HG03520 (cell line): Measurements from ENCODE around the gene PTCD2.

Experiments
- ATAC-seq: cut with Tn5 transposase; IDR thresholded peaks from one replicate; pipeline ENCODE4 v1.9.1; 2021; ENCODE audit warnings: mild to moderate bottlenecking, moderate library complexity; ENCODE audit not compliant: unreplicated experiment

Gene PTCD2

DNA sequence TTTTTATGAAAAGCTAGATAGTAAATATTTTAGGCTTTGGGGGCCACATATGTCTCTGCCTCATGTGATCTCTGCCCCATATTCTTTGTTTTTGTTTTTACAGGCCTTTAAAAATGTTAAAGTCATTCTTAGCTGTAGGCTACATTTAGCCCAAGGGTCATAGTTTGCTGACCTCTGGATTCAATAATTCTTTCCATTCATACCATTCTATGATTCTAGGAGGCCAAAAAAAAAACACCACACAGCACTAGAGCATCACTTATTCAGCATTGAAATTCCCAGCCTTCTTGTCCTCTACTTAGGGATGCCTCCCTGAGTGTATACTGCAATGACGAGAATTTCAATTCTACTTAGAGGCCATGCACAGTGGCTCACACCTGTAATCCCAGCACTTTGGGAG is 17.0 kb downstream of the PTCD2 start:
- no peak for ATAC-seq

DNA sequence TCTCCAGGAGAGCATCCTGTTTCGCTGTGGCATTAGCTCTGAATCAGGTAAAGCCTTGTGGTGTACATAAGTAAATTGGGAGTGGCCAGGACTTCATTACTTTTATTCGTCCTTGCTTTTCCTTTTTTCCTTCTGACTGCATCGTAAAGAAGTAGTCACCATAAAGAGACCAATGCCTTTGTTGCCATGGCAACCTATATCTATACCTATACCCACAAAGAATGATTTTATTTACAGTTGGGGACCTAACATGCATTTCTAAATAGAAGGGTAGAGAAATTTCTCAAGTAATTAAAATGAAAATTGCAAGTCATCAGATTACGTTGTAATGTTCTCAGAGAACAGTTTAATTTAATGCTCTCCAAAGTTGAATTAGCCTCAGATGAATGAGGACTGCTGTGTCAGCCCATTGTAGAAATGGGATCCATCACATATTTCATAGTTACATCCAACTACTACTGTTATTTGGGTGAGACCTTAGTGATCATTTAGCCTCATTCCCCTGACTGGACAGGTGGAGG is 18.6 kb downstream of the PTCD2 start:
- ATAC-seq: no peak

DNA sequence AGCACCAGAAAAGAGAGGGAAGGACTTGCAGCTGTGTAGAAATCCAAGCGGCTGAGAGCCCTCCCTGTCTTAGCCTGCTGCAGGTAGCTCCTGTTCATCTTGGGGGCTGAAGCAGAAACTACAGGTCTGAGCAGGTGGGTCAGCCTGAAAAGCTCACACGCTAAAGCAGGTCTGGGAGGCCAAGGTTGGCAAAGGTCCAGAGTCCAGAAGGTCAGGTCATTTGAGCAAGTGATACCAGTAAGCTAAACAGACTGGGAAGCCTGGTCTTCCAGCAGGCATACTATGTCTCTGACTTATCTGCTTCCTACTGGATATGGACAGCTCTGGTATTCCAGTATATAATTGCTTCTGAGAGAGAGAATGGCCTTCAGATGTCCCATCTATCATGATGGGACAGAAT is 26.2 kb downstream of the PTCD2 start:
- ATAC-seq: no peak

DNA sequence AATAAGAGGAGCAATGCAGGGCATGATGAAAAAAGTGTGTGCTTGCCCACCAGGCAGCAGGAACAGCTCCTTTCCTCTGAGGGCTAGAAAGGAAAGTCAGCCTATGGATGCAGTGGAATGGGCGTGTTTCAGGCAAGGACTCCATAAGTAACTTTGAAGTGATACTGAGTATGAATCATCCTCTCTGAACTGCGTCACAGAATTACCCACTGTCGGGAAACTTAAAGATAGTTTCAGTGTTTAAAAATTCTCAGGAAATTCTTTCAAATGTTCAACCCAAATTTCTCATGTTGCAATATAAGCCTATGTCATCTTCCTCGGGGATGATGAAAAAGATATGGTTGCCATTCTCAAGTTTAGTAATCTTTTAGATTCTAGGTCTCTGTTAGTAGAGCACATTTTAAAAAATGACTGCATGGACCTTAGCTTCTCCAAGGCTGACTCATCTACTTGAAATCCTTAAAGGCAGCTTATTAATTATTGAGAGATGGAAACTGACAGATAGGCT is 27.7 kb downstream of the PTCD2 start:
- no peak for ATAC-seq

DNA sequence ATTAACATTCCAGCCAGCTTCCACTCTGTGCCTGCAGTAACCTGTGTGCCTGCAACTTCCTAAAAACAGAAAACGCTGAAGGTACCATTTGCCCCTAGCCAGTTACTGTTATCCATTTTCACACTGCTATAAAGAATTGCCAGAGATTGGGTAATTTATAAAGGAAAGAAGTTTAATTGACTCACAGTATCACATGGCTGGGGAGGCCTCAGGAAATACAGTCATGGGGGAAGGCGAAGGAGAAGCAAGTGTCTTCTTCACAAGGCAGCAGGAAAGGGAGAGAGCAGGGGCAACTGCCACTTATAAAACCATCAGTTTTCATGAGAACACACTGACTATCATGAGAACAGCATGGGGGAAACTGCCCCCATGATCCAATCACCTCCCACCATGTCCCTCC is 31.2 kb downstream of the PTCD2 start:
- no peak for ATAC-seq

DNA sequence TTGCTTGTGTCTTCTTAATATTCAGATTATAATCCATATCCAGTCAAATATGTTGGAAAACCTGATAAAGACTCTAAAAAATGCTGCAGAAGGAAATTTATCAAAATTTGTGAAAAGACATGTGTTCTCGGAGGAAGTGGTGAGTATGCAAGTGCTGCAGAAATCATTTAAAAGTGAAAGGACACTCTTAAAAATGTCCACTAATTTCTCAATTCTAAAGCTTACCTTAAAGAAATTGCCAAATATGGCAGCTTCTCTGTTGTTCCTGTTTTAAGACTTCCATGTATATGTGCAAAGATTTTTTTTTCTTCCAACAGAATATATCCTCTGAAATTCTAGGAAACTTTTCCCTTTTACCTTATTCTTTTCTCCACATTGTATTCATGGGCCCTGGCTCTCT is 32.4 kb downstream of the PTCD2 start:
- ATAC-seq: no peak

DNA sequence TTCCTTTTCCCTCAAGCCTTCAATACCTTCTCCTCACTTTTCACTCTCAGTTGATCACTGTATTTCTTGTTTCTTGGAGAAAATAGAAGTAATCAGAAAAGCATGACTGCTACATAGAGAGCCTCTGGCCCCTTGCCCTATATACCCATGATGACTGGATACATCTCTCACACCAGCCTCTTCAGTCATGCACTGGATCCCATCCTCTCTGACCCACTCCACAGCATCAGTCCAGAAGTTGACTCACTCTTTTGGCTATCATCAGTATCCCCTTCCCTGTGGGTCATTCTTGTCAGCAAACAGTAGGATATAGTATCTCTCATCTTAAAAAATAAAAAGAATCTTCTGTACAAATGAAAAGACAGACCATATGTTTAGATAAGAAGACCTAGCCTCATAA is 32.9 kb downstream of the PTCD2 start:
- ATAC-seq: no peak

DNA sequence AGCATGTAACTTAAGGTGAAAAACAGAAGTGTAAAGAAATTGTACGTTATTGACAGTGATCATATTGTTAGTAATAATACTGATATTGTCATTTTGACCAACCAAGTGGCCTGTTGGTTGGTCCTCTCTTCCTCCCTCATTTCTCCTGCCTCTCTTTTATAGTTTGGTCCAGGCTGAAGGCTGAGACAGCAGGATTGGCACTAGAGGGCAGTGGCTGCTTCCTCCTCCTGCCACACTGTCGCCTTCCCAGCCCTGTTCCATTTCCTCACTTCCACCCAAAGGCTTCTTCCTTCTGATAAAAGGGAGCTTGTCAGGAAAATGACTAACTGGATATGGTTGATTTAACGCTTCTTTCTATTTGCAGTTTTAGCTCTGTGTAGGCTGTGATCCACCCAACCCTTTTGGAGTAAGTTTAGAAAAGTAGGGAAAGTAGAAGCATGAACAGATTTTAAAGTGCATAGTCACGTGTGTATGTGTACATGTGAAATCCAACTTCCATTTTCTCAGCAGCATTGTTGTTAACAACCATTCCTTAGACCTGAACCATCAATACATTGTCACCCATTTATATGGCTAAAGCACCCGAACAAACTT is 35.6 kb downstream of the PTCD2 start:
- no peak for ATAC-seq

DNA sequence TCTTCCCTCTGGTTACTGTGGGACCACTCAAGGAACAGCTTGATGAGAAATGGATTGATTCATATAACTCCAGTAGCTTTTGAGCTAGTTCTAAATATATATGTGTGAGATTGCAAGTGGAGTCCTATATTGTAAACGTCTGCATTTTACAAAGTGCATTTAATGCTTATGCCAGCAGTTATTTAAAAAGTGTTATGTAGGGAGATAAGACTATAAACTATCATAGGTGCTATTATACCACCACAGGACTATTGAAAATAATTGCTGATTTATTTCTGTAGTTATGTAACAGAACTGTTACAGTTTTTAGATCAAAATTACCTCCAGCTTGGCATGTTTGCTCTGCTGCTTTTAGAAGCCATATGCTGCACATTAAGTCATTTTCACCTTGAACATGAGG is 36.2 kb downstream of the PTCD2 start:
- no peak for ATAC-seq

DNA sequence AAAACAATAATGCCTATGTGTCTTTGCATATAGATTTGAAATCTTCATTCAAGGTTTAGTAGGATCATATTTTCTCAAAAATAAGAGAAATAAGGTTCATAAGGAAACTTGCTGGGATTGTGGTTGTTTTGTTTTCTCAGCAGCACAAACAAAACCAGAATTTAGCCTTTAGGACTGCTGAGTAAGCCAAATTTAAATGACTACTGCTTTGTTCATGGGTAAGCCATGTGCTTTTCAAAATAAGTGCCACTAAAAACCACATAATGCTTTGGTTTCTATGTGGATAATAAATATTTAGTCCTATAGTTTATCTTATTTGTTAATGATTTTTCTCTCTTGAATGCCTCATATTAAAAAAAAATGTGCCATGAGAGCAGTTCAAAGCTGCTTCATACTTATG is 38.8 kb downstream of the PTCD2 start:
- no peak for ATAC-seq

DNA sequence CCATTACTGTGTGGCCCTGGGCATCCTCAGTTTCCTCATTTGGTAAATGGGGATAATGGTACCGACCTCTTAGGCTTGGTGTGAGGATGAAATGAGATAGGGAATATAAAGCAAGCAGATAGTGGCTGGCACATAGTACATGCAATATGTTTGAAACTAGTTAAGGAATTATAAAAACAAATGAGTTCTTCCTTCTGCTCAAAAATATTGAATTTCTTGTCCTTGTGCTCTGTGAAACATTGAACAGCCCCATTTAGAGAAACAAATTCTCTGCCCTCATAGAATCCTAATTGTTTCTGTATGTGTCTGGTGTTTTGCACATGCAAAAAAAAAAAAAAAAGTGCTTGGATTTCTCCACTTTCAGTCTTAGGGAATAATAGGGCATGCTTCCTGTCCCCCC is 39.7 kb downstream of the PTCD2 start:
- ATAC-seq: no peak

DNA sequence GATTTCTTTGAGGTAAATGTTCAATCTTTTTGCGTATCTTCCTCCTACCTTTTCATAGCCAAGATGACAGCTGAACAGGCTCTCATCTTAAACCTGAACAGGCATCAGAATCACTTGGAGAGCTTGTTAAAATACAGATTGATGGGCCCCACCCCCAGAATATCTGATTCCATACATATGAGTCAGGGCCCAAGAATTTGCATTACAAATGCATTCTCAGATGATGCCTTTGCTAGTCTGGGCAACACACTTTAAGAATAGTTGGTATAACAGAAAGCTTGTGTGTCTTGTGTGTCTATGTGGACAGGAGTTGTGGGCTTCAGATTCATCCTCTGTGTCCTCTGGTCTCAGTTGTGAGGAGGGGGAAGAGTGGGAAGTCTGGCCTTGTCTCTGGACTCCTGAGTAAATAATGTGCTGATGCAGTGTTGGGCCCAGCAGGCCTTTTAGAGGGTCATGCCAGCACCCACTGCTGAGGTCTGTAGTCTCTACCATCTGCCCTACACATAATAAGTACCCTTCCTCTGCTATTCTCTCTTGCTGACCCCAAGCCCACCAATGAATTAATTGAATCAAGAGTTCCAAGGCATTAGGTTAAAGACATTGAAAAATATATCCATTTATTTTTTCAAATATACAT is 43.1 kb downstream of the PTCD2 start:
- ATAC-seq: no peak

DNA sequence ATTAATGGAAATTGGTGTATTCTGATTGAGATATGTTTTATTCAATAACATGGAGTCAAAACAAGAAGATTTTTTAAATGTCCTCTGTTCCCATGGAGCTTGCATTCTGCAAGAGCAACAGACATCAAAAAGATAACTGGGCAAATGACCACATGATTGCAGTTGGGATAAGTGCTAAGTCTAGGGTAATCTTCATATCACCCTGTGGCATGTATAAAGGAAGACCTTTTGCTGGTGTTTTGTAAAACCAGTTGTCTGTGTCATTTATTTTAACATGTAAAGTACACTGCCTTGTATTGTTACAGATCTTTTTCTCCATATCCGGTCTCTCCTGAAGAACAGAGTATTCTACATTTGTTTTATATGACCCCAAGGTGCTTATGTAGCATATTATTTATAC is 44.0 kb downstream of the PTCD2 start:
- no peak for ATAC-seq

DNA sequence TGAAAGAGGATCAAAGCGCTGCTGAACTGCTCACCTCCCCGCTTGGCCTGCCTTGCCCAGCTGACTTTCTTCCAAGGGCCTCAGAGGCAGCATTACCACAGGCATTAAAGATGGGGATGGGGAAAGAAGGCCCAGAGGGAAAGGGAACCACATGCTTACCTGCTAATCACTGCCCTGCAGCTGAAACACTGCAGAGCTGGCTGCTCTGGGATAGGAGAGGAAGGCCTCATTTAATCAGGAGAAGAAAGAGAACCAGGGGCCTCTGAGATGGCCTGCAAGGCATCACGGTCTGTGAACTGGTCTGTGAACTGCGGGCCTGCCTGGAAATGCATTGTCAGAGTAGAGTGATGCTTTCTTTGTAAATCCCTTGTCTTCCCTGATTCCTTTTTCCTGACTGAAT is 44.8 kb downstream of the PTCD2 start:
- ATAC-seq: no peak

DNA sequence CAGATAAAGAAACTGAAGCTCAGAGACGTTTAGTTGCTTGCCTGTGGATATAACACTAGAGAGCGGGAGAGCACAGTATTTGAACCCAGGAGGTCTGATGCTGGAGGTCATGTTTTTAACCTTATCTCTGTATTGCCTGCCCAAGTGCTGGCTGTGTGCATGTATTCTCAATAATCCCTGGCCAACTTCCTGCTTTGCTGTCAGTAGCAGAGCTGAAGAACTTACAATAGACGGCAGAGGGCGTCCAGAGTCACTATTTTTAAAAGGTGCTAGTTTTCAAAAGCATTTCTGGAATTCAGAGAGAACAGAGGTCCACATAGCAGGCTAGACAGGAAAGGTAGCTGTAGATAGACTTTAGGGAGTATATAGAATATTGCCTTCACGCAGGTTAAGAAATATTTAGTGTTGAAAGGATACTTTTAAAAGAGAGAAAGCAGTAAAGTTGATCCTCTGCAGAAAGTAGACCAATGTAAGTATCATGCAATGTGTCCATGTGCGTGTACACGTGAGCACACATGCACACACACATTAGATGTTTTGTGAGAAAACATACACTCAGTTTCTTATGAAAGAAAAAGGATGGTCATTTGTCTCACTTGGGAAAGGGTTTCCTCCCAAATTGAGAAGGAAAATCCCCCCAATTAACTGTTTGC is 46.3 kb downstream of the PTCD2 start:
- peak; percentile 73 for ATAC-seq

DNA sequence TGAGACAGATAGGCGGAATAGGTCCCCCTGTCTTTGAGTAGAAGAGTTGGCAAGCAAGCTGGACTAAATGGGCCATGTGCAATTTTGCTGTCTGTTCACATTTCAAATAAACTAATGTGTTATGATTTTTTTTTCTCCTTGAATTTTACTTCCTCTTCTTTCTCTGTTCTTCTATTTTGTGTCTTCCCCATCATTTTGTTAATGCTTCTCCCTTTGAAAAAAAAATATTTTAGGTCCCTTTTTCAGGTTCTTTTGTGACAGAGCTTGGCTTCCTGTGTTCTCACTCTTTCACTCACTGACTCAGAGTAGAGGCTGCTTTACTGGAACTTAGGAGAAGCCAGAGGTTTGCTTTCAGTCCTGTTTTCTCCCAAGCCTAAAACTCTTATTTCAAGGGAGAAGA is 48.1 kb downstream of the PTCD2 start:
- ATAC-seq: no peak

DNA sequence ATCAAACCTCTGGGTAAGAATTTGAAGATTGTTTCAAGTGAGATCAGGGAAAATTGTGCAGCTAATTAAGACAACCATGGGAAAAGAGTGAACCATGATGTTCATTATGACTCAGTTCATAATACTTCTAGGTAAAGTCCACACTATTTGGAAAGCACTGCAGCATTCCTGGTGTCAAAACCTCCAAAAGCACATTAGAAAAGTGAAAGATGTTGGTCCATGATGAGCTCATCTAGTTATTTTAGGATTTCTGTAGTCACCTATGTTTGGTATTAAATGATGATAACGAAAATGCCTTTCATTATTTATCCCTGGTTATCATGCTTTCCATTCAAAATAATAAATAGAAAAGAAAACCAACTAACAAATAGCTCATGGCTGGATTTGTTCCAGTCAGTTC is 49.1 kb downstream of the PTCD2 start:
- ATAC-seq: no peak

DNA sequence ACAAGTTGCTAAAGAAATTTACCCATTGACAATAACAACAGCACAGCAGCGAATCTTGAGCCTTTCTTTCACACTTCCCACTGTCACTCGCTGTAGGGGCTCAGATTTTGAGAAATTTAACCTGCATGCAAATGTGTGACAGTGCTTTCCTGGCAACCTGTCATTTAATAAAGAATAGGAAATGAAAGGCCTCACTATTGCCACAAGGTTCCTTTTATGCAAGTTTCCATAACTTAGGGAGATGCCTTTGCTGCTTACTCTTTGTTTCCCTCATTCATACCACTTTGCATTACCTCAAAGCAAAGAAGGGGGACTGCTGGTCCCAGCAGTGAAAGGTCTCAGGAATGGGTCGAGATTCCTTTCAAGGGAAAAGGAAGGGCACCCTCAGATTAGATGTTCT is 49.5 kb downstream of the PTCD2 start:
- ATAC-seq: no peak

DNA sequence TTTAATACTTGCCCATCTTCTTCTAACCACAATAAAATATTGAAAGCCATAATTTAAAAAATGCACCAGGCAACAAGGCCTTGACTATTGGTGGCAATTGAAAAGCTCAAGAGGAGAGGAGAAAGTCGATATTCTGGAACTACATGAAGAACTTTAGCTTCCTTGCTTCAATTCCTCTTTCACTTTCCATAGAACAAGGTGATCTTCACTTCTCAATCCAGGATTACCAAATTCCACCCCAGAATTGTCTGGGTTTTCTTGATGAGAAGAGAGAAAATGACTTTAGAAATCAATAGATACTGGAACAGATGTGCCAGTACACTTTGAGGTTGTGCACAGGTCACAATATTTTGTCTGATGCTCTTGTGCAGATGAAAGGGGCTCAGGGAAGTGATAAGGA is 52.2 kb downstream of the PTCD2 start:
- ATAC-seq: no peak

DNA sequence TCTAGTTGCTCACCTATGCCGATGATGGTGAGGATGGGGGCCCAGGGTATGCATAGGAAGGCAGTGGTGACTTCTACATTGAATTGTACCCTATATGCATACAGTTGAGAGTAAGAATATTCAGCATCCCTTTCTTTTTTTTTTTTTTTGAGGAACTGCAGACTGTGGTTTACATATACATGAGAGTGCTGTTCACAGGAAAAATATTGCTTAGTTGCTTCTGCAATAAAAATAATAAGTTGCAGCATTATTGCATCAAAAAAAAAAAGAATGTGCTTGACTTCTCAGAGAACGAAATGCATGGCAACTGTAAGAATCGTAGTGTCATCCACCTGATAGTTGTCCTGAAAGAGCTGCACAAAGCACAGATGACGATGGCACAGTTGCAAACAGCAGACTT is 52.8 kb downstream of the PTCD2 start:
- ATAC-seq: no peak

DNA sequence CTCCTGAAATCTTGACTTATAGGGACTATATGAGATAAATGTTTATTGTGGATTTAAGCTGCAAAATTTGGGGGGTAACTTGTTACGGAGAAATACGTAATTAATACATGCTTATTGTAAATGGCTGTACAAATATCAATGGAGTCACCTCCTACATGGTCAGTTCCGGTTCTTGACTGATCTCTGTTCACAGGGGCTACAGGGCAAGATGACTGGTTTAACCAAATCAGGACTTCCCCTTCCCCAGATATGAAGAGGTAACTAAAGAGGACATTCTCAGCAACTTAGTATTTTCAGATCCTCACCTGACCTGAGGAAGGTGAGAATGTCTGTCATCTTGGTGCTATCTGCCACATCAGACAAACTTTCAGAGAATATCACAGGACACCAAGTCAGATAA is 54.7 kb downstream of the PTCD2 start:
- ATAC-seq: no peak

DNA sequence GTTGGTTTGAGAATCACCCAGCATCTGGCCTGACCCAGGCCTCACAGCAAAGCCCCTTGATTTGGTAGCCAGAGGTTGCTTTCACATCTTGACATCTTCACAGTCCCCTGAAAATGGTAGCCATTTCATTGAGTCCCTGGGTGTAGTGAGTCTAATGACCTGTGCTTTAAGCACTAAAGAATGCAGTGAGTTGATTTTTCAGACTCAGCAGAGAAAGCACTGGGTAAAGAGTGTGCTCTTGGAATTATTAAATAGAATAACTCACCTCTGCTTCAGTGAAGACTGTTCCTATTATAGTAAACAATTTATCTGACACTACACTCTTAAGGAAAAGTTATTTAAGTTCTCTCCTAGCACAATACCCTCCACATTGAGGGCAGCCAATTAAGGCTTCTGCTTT is 56.2 kb downstream of the PTCD2 start:
- ATAC-seq: no peak
